Endodermal cell (in vitro differentiated cells): Measurements from ENCODE around the gene ELOVL4. TPM values are rescaled to one million over a fixed set of nuclear protein-coding genes. Genes with fewer than 3 reads are reported as not detected.

ENCODE experiments used
- DNase-seq: peaks from one replicate; pipeline ENCODE4 v3.0.0-alpha.2; 2017
- H3K27ac ChIP-seq: 2 replicates; pipeline ENCODE4 v1.5.1; 2013; ENCODE audit warnings: mild to moderate bottlenecking, low read depth, low read length, moderate library complexity
- H3K27me3 ChIP-seq: 2 replicates; pipeline ENCODE4 v1.6.1; 2013; ENCODE audit warnings: mild to moderate bottlenecking, low read length, moderate library complexity; ENCODE audit not compliant: insufficient read depth, control insufficient read depth, poor library complexity, severe bottlenecking
- H3K36me3 ChIP-seq: 2 replicates; pipeline ENCODE4 v1.7.0; 2013; ENCODE audit warnings: mild to moderate bottlenecking, low read length, moderate library complexity; ENCODE audit not compliant: control insufficient read depth, insufficient read depth
- H3K4me1 ChIP-seq: one replicate; pipeline ENCODE4 v1.7.0; 2013; ENCODE audit warnings: low read length; ENCODE audit not compliant: control insufficient read depth, insufficient read depth
- H3K4me3 ChIP-seq: 2 replicates; pipeline ENCODE4 v1.5.1; 2013; ENCODE audit warnings: mild to moderate bottlenecking, low read length, moderate library complexity
- H3K9ac ChIP-seq: 2 replicates; pipeline ENCODE4 v1.6.1; 2013; ENCODE audit warnings: mild to moderate bottlenecking, low read length, moderate library complexity; ENCODE audit not compliant: poor library complexity, severe bottlenecking; ENCODE audit errors: extremely low read depth
- H3K9me3 ChIP-seq: 2 replicates; pipeline ENCODE4 v1.6.1; 2013; ENCODE audit warnings: mild to moderate bottlenecking, low read length, moderate library complexity; ENCODE audit not compliant: control insufficient read depth
- H3K27ac Mint-ChIP-seq: 2 replicates; pipeline ENCODE4 v1.8.0; 2020; ENCODE audit warnings: mixed read lengths
- H3K27me3 Mint-ChIP-seq: 2 replicates; pipeline ENCODE4 v1.8.0; 2021; ENCODE audit warnings: mild to moderate bottlenecking, mixed read lengths; ENCODE audit not compliant: insufficient read depth
- H3K36me3 Mint-ChIP-seq: 2 replicates; pipeline ENCODE4 v1.8.0; 2020; ENCODE audit warnings: low read depth, mixed read lengths
- H3K4me1 Mint-ChIP-seq: 2 replicates; pipeline ENCODE4 v1.8.0; 2020; ENCODE audit warnings: mixed read lengths
- H3K4me3 Mint-ChIP-seq: 2 replicates; pipeline ENCODE4 v1.8.0; 2020; ENCODE audit warnings: mild to moderate bottlenecking, moderate library complexity, mixed read lengths
- H3K9me3 Mint-ChIP-seq: 2 replicates; pipeline ENCODE4 v1.8.0; 2020; ENCODE audit warnings: mild to moderate bottlenecking, mixed read lengths
- CTCF ChIP-seq: fragments of 200-600 bp; sonication (generic); conservative IDR thresholded peaks from 2 replicates; pipeline ENCODE4 v1.5.0; 2021; ENCODE audit warnings: antibody characterized with exemption, mild to moderate bottlenecking
- WGBS, 2 experiments: methylation state at CpG; one replicate each; pipeline versions ENCODE4 v1.1.5 to v1.1.7; 2013; ENCODE audit warnings: missing lambda C conversion rate in 2 of 2, mixed read lengths in 1 of 2; ENCODE audit not compliant: insufficient coverage in 1 of 2, insufficient read length in 1 of 2; 5-methylcytosine and 5-hydroxymethylcytosine counted together
- total RNA-seq, 2 donors: library from RNA; stranded (reverse); fragmentation: NEBNext Ultra II Directional in 1 of 2; extraction: Animal tissue kit (Norgen Biotek cat#: 25700) in 1 of 2; gene quantifications; 2 replicates in 1 of 2; 3 replicates in 1 of 2; pipeline ENCODE4 v1.2.1, GENCODE V29; 2021

Gene ELOVL4
- total RNA-seq, 2 donors from 2014 or later: 7.4 to 8.8 TPM

GRCh38 chr6:79943133-79943532, 4.2 kb downstream of the ELOVL4 start:
- Histone ChIP-seq H3K27me3 (peaks cover 5% of the 10 kb centered on the region), H3K4me1 (no peaks in the 10 kb centered on the region), H3K36me3 (no peaks in the 10 kb centered on the region), H3K27ac (no peak overlapping the region), H3K9me3 (no peaks in the 10 kb centered on the region), H3K4me3 (no peak overlapping the region), H3K9ac (no peak overlapping the region)
- 89% methylated on average over 1 of the region's 1 CpG; no CpG with 5 or more reads in 1 of the 2 experiments for WGBS, 2 experiments
- H3K9me3 Mint-ChIP-seq: no peaks in the 10 kb centered on the region
- no peak overlapping the region for H3K27ac Mint-ChIP-seq
- H3K36me3 Mint-ChIP-seq: no peaks in the 10 kb centered on the region
- H3K4me3 Mint-ChIP-seq: no peak overlapping the region
- no peak for TF ChIP-seq CTCF
- H3K4me1 Mint-ChIP-seq: peaks cover 19% of the 10 kb centered on the region
- peaks cover 7% of the 10 kb centered on the region for H3K27me3 Mint-ChIP-seq
- peak; percentile 62 for DNase-seq

DNA sequence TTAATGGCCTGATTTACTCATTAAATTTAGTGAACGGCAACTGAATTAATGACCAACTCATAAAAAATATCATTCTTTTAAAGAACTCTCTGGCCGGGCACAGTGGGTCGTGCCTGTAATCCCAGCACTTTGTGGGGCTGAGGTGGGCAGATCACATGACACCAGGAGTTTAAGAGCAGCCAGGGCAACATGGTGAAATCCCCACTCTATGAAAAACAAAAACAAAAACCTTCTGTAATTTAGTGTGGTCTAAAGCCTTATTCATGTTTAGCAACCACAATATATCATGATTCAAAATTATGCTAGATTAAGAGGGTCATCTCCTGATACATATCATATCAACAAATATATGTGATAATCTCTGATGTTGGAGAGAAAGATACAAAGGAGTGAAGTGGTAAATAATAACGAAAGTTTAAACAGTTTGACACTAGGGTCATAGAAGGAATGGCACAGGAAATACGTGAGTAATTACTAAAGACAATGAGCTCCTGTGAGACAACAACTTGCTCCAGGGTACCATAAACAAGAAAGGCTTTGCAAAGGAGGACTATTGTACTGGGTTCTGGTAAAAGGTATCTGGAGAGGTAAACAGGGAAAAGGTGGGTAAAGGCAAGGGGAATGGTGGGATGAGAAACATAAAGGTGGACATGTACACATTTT, 5.7 kb downstream of the ELOVL4 start:
- H3K4me3 Mint-ChIP-seq: no peak overlapping the region
- WGBS, 2 experiments: 80 to 82% methylated on average over 3 to 5 of the region's 5 CpGs

DNA sequence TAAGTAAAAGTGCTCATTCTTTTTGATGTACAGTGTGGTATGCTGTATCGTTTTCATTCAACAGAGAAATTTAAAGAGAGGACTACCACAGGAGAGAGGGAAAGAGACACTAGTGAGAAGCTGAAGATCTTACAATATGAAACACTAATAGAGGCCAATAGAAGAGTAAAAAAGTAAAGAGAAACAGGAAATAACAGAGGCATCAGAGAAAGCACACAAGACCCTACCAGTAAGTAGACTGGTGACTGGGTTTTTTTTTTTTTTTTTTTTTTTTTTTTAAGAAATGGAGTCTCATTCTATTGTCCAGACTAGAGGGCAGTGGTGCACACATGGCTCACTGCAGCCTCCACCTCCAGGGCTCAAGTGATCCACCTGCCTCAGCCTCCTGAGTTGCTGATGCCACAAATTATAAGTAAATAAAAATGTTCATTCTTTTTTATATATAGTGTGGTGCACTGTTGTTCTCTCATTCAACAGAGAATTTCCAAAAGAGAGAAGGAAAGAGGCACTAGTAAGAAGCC, 18.8 kb downstream of the ELOVL4 start:
- H3K27ac Mint-ChIP-seq: peak overlapping the region; percentile 59
- H3K9me3 Mint-ChIP-seq: no peaks in the 10 kb centered on the region
- no peak for TF ChIP-seq CTCF

More for the DNA sequence above, 5.7 kb downstream of the ELOVL4 start:
- Histone ChIP-seq H3K9ac (no peak overlapping the region), H3K36me3 (no peaks in the 10 kb centered on the region), H3K4me1 (no peaks in the 10 kb centered on the region), H3K27me3 (no peaks in the 10 kb centered on the region), H3K27ac (no peak overlapping the region), H3K9me3 (no peaks in the 10 kb centered on the region), H3K4me3 (no peak overlapping the region)
- no peak for TF ChIP-seq CTCF
- Mint-ChIP-seq H3K36me3 (no peaks in the 10 kb centered on the region), H3K9me3 (no peaks in the 10 kb centered on the region), H3K27ac (no peak overlapping the region), H3K4me1 (peaks cover 19% of the 10 kb centered on the region), H3K27me3 (peaks cover under 1% of the 10 kb centered on the region)
- no peak for DNase-seq

More for the DNA sequence above, 18.8 kb downstream of the ELOVL4 start:
- DNase-seq: no peak
- Histone ChIP-seq H3K9me3 (peaks cover 4% of the 10 kb centered on the region), H3K27me3 (no peaks in the 10 kb centered on the region), H3K27ac (no peak overlapping the region), H3K9ac (no peak overlapping the region), H3K36me3 (no peaks in the 10 kb centered on the region), H3K4me1 (no peaks in the 10 kb centered on the region), H3K4me3 (no peak overlapping the region)
- Mint-ChIP-seq H3K4me1 (peaks cover 18% of the 10 kb centered on the region), H3K36me3 (no peaks in the 10 kb centered on the region), H3K4me3 (no peak overlapping the region), H3K27me3 (no peaks in the 10 kb centered on the region)
- WGBS, 2 experiments: 90 to 100% methylated on average over 1 of the region's 1 CpG
